ENCODE measurements around the gene MPST.

MPST gene

DNA sequence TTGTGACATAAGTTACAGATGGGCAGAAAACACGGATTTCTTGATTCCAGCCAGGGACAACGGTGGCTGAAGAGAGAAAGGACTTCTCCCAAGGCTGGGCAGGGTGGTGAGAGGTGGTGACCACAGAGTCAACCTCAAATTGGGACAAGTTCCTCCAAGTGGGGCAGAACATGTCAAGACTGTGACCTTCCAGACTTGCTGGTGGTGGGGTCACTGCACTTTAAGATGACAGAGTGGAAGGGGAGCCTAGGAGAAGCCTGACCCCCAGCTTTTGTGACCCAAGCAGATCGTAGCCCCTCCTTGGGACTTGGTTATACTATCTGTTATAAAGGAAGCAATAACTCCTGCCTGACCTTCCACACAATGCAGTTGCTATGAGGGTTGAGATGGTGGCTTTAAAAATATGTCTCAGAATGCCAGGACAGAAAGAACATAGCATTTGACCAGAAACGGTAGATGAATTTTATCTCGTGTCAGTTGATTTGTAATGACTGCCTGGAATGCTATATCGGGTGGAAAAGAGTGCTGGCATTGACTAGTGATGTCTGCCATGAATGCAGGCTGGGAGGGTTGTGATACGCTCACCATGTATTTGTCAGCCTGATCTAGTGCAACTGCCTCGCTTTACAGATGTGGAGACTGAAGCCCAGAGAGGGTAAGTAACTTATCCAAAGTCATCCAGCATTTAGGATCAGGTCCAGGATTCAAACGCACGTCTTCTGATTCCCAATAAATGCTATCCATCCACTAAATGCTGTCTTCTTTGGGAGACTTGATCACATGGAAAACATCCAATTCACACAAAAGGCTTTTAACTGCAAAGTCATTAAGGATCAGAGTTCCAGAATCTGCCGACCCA lies 18.6 kb upstream of the MPST start:
- no peak for DNase-seq (ENCODE audit: low spot score)

DNA sequence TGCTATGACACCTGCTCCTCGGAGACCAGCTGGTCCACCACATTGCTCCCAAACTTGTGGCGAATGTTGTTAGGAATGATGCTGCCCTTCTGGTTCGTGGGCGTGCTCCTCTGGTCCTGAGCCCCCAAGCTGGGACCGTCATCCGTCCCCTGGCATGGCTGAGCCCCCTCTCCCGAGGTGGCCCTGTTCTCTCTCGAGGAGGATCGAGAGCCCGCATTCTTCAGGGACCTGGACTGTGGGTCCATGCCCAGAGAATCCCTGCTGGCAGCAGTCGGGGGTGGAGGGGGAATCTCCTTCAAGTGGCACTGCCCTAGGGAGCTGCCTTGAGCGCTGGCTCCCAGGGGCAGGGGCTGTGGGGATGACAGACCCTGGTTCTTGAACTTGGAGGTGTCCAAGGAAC lies 17.7 kb upstream of the MPST start:
- no peak for DNase-seq (ENCODE audit: low spot score)

DNA sequence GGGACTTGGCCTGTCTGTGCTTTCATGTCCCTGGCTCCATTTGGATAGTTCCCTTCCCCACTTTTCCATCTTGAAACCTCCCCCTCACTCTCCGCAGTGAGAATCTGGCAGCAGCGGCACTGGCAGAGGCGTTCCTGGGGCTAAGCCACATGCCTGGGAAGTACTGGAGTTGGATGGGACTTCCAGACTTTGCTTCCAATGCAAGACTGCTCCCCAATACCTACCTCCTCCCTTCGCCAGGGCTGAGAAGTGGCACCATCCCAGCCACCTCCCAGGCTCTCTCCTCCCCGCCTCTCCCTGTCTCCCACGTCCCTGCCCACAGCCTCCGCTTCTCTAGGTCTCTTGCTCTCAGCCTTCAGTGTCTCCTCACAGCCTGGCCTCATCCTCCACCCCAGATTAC lies 16.9 kb upstream of the MPST start:
- DNase-seq (ENCODE audit: low spot score), result peak; percentile 60

DNA sequence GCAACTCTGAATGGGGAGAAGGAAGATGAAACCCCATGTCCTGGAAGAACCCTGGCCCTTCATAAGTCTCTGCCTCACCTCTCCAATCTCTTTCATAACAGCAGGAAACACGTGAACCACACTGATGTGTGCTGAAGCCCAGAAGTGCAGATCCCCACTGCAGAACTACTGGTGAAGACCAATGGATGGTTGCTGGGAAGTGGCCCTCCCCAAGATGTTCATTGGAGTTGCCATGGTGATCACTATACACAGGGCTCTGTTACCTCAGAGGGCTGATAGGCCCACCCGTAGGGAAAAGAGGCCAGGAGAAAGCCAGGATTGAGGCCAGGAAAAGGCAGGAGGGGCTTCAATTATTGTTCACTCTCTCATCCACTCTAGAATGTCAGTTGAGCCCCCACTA lies 11.9 kb upstream of the MPST start:
- no peak for DNase-seq (ENCODE audit: low spot score)

DNA sequence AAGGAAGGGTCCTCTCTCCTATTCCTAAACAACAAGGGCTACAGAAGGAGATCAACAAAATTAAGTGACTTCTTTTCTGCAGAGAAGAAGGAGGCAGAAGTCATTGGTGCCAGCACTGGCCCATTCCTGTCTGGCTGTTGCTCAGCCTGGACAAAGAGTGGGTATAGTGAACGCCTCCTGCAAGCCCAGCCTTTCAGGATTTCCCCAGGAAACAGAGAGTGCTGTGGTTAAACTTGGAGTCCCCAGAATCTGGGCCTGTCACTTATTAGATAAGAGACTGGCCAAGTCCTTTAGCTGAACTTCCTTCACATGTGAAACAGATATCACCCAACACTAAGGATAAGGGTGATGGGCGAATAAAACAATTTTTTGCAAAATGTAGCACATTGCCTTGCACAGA lies 11.2 kb upstream of the MPST start:
- no peak for DNase-seq (ENCODE audit: low spot score)

DNA sequence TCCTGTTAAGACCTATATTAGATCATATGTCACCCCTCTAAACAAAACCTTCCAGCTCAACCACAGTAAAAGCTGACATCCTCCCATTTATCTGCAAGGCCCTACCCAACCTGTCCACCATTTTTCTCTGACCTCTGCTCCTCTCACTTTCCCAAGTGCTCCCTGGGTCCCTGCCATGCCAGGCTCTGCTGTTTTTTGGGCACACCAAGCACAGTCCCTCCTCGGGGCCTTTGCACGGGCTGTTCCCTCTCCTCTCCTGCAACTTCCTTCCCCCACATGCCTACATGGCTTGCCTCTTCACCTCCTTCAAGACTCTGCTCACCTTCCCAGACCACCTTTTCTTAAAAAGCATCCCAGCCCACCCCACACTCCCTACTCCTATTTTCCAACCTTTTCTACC lies 10.1 kb upstream of the MPST start:
- no peak for DNase-seq (ENCODE audit: low spot score)

DNA sequence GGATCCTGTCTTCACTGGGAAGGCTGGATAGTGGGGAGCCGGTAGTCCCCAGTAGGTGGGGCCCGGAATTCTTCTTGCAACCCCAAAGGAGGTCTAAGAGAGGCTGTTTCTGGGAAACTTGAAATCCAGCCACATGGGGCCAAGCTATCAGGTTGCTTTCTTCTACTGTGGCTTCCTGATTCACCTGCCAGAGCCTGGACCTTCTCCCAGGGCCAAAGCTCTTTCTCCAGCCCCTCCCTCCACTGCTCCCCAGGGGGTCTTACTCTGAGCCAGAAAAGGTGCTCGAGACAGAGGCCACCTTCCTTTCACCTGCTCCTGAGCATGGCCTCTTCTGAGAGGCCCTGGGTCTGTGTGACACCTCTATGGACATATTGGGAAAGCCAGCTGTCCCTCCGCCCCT lies 9.4 kb upstream of the MPST start:
- DNase-seq (ENCODE audit: low spot score), result no peak

DNA sequence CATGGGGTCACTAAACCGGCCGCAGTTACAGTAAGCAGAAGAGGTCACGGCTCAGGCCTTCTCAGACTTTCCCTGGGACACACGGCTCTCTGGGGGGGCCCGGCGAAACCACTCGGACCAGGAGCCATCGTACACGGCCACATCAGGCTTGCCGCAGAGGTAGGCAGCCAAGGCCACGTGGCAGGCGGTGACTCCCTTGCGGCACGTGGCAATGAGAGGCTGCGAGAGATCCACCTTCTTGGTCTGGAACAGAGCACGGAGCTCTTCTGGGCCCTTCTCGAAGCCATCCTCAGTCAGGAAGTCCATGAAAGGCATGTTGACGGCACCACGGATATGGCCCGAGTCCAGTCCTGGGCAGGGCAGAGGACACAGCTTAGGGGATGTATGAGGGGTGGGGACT lies 8.6 kb upstream of the MPST start:
- DNase-seq (ENCODE audit: low spot score), result no peak

DNA sequence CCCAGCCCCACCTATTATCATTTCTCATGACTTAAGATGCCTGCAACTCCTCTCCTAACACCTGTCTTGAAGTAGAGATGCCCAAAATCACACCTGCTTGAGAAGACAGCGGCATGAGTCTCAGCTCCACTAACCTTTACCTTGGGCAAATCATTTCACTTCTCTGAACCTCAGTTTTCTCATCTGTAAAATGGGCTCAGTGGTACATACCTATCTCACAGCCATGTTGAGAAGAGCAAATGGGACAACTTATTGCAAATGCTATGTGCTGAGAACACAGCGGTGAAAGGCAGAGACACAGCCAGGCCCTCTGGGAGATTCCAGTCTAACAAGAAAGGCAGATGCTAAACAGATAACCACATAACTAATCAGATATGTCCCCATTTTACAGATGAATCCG lies 8.1 kb upstream of the MPST start:
- no peak for DNase-seq (ENCODE audit: low spot score)

DNA sequence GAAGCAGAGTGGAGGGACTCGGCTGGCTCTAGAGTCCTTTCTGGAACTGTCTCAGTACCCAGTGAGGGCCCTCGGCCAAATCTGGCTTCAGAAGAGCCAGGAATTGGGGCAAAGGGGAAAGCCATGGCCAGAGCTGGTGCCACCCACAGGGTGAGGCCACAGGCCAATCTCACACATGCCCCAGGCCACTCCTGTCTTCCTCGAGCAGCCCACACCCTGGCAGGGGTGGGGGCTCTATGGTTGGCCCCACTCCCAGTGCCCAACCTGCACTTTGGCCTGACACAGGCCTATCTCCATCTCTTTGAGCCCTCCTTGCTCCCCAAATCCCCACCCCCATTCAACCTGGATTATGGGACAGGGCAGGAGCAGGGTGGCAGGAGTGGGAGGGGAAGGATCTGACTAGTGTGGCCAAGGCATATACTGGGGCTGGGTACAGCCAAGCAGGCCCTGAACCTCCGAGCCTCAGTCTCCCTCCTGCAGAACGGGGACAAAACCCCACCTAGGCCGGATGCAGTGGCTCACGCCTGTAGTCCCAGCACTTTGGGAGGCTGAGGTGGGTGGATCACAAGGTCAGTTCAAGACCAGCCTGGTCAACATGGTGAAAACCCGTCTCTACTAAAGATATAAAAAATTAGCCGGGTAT lies 7.2 kb upstream of the MPST start:
- peak; percentile 54 for DNase-seq (ENCODE audit: low spot score)

DNA sequence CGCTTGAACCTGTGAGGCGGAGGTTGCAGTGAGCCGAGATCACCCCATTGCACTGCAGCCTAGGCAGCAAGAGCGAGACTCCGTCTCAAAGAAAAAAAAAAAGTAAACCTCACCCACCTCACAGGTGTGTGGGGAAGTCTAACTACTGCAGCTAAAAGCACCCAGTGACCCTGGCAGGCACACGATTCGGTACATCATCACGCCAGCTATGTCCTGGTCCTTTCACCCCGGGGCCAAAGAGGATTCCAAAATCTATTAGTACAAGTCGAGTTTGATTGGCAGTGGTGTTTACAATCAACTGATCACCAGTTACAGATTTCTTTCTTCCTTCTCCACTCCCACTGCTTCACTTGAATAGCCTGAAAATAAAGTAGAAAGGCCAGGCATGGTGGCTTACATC lies 6.6 kb upstream of the MPST start:
- DNase-seq (ENCODE audit: low spot score), result no peak

DNA sequence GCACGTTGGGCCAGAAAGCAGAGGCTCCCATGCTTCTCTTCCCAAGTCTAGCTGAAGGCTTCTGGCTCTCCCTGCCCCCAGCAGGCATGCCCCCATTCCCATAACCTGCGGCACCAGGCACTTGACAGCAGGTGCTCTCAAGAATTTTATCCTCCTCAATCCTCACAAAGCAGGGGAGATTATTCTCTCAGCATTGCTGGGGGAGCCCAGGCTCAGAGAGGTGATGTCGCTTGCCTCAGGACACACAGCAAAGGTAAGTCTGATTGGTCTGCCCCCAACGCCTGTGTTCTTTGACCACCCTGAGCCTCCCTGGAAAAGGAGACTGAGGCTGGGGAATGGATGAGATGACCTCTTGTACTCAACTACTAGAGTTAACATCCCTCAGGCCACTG lies 5.1 kb upstream of the MPST start:
- DNase-seq (ENCODE audit: low spot score), result no peak

DNA sequence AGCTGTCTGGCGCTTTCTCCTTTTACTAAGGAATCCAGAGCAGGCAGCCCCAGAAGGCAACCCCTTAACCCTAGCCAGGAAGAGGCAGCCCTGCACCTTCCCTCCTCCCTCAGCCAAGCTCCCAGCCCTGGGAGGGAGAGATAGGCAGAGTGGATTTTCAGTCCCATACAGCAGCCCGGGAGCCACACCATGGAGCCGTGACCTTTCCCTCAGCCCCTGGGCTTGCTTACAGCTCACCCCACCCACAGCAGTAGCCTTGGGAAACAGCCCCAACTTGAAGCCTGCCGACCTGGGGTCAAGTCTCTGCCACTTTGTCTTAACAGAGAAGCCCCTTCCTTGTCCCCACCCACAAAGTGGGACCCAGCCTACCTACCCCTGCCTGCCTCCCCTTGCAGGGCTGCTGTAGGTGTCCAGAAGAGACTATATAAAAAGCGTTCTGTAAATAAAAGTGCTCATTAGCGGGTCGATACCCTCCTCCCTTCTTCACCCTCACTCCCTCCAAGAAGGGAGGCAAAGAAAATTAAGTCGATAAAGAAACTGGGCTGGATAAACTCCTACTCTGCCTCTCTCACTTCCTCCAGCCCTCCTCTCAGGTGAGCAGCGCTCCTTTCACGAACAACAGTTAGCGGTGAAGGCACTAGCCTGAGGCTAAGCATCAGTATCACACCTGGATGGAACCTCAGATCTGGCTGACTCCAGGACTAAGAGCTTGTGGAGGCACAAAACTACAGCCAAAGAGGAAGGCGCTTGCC lies 4.5 kb upstream of the MPST start:
- no peak for DNase-seq (ENCODE audit: low spot score)

DNA sequence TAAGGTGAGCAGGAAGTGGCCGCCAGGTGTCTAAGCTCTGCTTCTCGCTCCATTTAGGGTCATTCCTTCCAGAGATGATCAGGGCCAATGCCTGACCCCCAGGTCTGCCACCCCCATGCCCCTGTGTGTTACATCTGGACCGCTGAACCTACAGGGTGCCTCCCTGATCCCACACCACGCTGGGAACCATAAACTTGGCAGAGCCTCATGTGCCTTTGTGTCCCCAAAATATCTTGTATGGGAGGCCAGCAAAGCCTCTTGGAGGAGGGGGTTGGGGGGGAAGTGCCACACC lies 4.0 kb upstream of the MPST start:
- DNase-seq (ENCODE audit: low spot score), result no peak

DNA sequence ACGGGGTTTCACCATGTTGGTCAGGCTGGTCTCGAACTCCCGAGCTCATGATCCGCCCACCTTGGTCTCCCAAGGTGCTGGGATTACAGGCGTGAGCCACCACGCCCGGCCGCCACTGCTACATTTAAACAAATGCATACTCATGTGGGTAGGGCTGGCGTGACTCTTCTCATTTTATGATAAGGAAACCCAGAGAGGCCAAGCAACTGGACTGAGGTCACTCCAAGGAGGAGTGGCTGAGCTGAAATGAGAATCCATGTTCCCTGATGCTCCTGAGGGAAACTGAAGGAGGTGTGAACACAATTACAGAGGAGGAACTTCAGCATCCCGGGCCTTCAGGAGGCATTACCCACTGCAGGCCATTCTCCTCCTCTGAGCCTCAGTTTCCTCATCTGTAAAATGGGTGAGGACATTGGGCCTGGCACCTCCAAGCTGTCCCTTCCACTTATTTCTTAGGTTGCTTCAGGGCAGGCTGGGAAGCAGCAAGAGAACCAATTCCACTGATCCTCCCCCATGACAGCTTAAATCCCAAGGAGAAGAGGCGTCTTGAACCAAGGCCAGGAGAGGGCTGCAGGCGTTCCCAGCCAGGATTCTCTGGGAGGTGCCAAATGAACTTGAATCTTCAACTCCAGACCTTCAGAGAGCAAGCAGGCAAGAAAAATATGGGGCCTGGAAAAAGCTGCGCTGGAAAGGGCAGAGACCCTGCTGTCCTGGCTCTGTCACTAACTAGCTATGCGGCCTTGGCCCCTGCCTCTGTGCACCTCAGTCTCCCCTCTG lies 3.2 kb upstream of the MPST start:
- no peak for DNase-seq (ENCODE audit: low spot score)

DNA sequence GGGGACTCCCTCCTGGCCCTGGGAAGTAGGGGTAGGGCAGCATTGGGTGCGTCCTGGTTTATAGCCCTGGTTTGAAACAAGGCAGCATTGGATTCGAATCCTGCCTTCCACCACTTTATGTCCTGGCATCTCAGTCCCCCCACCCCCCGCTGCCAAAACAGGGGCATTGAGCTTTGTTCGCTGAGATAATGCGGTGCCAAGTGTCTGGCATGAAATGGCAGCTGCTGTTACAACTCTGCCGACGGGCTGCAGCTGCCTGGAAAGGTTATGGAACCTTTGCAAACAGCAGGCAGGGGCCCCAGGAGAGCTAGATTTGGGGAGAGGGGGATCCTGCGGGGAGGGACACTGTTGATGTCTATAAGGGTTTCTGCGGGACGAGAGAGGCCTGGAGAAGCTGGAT lies 2.2 kb upstream of the MPST start:
- no peak for DNase-seq (ENCODE audit: low spot score)

DNA sequence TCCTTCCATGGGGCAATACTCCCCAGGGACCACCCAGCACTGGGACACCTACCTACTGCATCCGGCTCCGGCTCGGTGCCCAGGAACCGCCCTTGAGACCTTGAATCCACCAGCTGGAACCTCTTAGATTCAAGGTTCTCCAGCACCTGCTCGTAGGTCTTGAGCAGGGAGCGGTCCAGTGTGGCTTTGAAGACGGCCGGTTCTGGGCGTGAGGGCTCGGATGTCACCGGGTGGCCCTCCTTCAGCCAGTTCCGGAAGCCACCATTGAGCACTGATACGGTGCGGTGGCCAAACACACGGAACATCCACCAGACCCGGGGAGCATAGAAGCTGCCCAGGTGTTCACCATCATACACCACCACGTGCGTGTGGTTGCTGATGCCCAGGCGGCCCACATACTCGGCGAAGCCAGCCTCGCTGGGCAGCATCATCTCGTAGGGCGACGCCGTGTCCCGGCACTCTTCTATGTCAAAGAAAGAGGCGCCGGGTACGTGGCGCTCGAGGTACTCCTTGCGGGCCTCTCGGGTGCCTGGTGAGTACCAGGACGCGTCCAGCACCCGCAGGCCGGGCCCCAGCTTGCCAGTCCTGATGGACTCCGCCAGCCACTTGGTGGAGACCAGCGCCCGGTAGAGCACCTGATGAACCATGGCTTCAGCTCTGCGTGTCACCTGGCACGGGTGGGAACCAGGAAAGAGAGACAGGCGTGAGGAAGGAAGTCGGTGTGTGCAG lies 1.3 kb upstream of the MPST start:
- DNase-seq (ENCODE audit: low spot score), result no peak

DNA sequence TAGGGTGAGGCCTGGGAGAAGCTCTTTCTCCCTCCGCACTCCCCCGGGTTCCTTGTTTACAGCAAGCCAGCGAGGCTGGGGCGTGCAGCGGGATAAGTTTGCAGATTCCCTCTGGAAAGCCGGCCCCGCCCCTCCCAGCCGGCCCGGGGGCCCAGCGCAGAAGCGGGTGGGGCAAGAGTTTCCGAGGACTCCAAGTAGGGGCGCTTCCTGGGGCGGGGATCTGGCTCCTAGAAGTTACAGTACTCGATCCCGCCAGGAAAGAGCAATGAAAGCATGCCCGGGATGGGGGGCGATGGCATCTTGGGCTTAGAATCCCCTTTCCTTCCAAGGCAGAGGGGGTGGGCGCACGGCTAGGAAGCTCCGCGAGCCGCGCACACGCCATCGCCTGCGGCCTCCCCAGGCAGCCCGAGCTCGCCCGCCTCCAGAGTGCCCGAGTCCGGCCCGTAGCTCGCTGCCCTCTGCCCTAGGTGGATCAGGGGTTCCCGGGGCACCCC lies 680 bp upstream of the MPST start:
- DNase-seq (ENCODE audit: low spot score), result peak; percentile 31

DNA sequence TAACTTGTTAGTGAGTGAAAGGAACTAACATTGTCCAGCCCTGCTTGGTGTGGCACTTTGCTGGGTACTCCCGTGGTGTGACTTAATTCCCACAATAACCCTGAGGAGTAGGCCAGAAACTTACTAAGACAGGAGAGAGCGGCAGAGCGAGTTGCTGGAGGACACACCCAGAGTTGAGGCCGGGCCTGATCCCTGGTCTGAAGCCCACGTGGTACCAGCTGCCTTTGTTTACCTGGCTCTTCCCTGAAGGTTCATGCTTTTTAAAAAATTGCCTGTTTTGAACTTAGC lies 594 bp downstream of the MPST start:
- no peak for DNase-seq (ENCODE audit: low spot score)

DNA sequence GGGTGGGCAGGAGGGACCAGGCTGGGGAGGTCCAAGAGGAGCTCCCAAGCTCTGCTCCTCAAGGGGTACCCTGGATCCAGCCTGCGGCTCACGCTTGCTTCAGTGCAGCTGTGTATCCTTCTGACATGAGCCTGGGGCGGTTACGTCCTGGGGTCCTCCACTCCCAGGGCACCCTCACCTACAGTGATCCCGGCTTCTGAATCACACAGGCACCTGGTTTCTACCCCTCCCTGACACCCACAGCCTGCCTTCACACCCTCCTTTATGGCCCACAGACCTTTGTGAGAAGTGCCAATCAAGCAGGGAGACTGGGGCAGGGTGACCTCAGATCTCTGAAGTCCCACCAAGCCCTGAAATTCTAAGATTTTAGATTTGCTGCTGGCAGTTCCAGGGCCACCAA lies 1.5 kb downstream of the MPST start:
- no peak for DNase-seq (ENCODE audit: low spot score)

DNA sequence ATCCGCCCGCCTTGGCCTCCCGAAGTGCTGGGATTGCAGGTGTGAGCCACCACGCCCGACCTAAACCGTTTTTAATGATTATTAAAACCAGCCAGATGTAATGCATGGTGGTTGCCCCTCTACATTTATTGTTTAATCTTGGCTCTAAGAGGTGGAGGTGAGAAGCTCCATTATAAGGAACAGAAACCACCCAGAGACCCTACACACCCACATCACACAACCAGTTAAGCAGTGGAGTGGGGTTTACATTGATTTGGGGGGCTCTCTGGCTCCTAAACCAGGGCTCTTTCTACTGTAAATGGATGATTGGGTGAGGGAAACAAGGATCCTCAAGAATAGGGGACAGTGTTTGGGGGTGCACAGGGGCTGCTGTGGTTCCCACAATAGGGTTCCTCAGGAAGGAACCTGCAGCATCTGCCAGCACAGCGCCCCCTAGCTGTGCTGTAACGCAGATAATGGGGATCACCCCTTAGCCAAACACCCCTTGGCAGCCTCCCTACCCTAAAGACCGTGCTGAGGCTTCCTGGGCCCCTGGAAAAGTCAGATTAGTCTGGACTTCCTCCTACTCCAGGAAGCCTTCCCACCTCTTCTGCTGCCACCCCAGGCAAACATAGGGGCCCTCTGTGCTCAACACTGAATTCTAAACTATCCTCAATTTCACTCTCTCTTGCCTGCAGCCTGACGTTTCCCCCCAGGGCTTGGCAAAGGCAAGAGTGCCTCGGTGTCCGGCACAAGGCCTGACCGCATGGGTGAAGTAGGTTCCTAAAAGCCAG lies 2.4 kb downstream of the MPST start:
- peak; percentile 71 for DNase-seq (ENCODE audit: low spot score)

Data from Ammon's horn (tissue), 1 donor.